Neural cell (in vitro differentiated cells): Measurements from ENCODE around the gene CKM. TPM values are rescaled to one million over a fixed set of nuclear protein-coding genes. Genes with fewer than 3 reads are reported as not detected.

Source experiments
- H2AFZ ChIP-seq: fragments of 200-600, 300-800 bp; sonication (generic), shearing (Covaris generic); 2 replicates; pipeline ENCODE4 v1.6.0; 2014; ENCODE audit warnings: low read depth, mild to moderate bottlenecking, antibody characterized with exemption, low read length, moderate library complexity
- H3F3A ChIP-seq: fragments of 200-600 bp; shearing (Covaris generic); 2 replicates; pipeline ENCODE4 v1.6.1; 2016; ENCODE audit warnings: mild to moderate bottlenecking, moderate library complexity, mixed read lengths, antibody characterized with exemption, low read length; ENCODE audit not compliant: insufficient read depth, poor library complexity, severe bottlenecking
- H3K27ac ChIP-seq: fragments of 200-600, 300-800 bp; sonication (generic), shearing (Covaris generic); 2 replicates; pipeline ENCODE4 v1.5.1; 2014; ENCODE audit warnings: mild to moderate bottlenecking, low read length, moderate library complexity
- H3K27me3 ChIP-seq: fragments of 300-800, 200-600 bp; sonication (generic), shearing (Covaris generic); 2 replicates; pipeline ENCODE4 v1.6.0; 2014; ENCODE audit warnings: mild to moderate bottlenecking, low read depth, low read length, moderate library complexity; ENCODE audit not compliant: insufficient read depth
- H3K36me3 ChIP-seq: fragments of 300-800, 200-600 bp; sonication (generic), shearing (Covaris generic); 2 replicates; pipeline ENCODE4 v1.5.1; 2014; ENCODE audit warnings: mild to moderate bottlenecking, antibody characterized with exemption, low read length, moderate library complexity; ENCODE audit not compliant: insufficient read depth
- H3K4me2 ChIP-seq: fragments of 300-800, 200-600 bp; sonication (generic), shearing (Covaris generic); 2 replicates; pipeline ENCODE4 v1.6.0; 2014; ENCODE audit warnings: mild to moderate bottlenecking, low read length
- H3K4me3 ChIP-seq: fragments of 300-800, 200-600 bp; sonication (generic), shearing (Covaris generic); 2 replicates; pipeline ENCODE4 v1.5.1; 2014; ENCODE audit warnings: mild to moderate bottlenecking, low read length, moderate library complexity
- H3K79me2 ChIP-seq: fragments of 200-600 bp; shearing (Covaris generic); replicated peaks from 2 replicates; pipeline ENCODE4 v1.6.0; 2014; ENCODE audit warnings: mild to moderate bottlenecking, low read length, moderate library complexity; ENCODE audit not compliant: insufficient read depth
- H3K9ac ChIP-seq: fragments of 300-800, 200-600 bp; sonication (generic), shearing (Covaris generic); 2 replicates; pipeline ENCODE4 v1.6.1; 2016; ENCODE audit warnings: mild to moderate bottlenecking, low read length, mixed read lengths
- H3K9me2 ChIP-seq: fragments of 200-600 bp; shearing (Covaris generic); 2 replicates; pipeline ENCODE4 v1.6.1; 2016; ENCODE audit warnings: mild to moderate bottlenecking, low read length, mixed read lengths; ENCODE audit not compliant: insufficient read depth
- H3K9me3 ChIP-seq: fragments of 200-600, 300-800 bp; sonication (generic), shearing (Covaris generic); 2 replicates; pipeline ENCODE4 v1.6.1; 2016; ENCODE audit warnings: mild to moderate bottlenecking, mixed run types, low read length, moderate library complexity, mixed read lengths
- H4K20me1 ChIP-seq: fragments of 200-600 bp; shearing (Covaris generic); 2 replicates; pipeline ENCODE4 v1.6.1; 2016; ENCODE audit warnings: mild to moderate bottlenecking, mixed run types; ENCODE audit not compliant: insufficient read depth
- EP300 ChIP-seq: fragments of 450-650 bp; conservative IDR thresholded peaks from 2 replicates; pipeline ENCODE4 v1.6.1; 2014; ENCODE audit warnings: antibody characterized with exemption, mild to moderate bottlenecking, moderate library complexity; ENCODE audit not compliant: poor library complexity, severe bottlenecking
- EZH2 ChIP-seq: fragments of 200-600, 300-800 bp; shearing (Covaris generic), sonication (generic); IDR thresholded peaks from 2 replicates; pipeline ENCODE4 v1.6.1; 2014; ENCODE audit warnings: antibody characterized with exemption, low read length, borderline replicate concordance, mild to moderate bottlenecking; ENCODE audit not compliant: insufficient read depth, poor library complexity, severe bottlenecking
- MXI1 ChIP-seq: fragments of 450-650 bp; conservative IDR thresholded peaks from 2 replicates; pipeline ENCODE4 v1.6.1; 2014; ENCODE audit warnings: antibody characterized with exemption, mild to moderate bottlenecking; ENCODE audit not compliant: poor library complexity, severe bottlenecking
- POLR2AphosphoS5 ChIP-seq: IDR thresholded peaks from 2 replicates; pipeline ENCODE4 v1.6.1; 2012
- RAD21 ChIP-seq: fragments of 450-650 bp; conservative IDR thresholded peaks from 2 replicates; pipeline ENCODE4 v1.6.1; 2014; ENCODE audit warnings: antibody characterized with exemption, mild to moderate bottlenecking, moderate library complexity
- SMC3 ChIP-seq: fragments of 450-650 bp; conservative IDR thresholded peaks from 2 replicates; pipeline ENCODE4 v1.6.1; 2014; ENCODE audit warnings: antibody characterized with exemption, mild to moderate bottlenecking, moderate library complexity; ENCODE audit not compliant: poor library complexity
- TAF1 ChIP-seq: IDR thresholded peaks from 2 replicates; pipeline ENCODE4 v1.6.1; 2012; ENCODE audit warnings: low read depth
- polyA plus RNA-seq: library from polyadenylated mRNA; depleted of rRNA; stranded (reverse); fragments of >200 nt; gene quantifications from 2 replicates; pipeline ENCODE4 v1.2.3, GENCODE V29; 2014
- TF ChIP-seq, protein P1 (sequence below): fragments of 450-650 bp; IDR thresholded peaks from 2 replicates; pipeline ENCODE4 v1.5.1; 2014; ENCODE audit warnings: antibody characterized with exemption, mild to moderate bottlenecking, moderate library complexity; ENCODE audit not compliant: poor library complexity, severe bottlenecking
- TF ChIP-seq, protein P2 (sequence below): IDR thresholded peaks from 2 replicates; pipeline ENCODE4 v1.6.1; 2012; ENCODE audit warnings: borderline replicate concordance

Gene CKM
- polyA plus RNA-seq, 1 donor from 2014 or later, result 0.14 TPM

DNA sequence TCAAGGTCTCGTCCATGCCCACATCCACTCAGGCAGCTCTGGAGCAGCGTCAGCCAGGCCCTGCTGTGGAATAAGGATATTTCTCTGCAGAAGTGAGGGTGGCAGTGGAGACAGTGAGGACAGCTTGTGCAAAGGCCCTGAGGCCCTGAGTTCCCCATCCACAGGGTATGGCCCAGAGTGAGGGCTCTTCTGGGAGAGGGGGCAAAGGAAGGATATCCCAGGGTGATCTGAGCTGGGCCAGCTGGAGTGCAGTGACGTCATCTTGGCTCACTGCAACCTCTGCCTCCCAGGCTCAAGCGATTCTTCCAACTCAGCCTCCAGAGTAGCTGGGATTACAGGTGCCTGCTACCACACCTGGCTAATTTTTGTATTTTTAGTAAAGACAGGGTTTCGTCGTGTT lies 60.1 kb downstream of the CKM start:
- Histone ChIP-seq H3K27ac (no peak overlapping the region), H3F3A (no peaks in the 10 kb centered on the region), H3K9me3 (no peaks in the 10 kb centered on the region), H4K20me1 (no peaks in the 10 kb centered on the region), H3K4me3 (no peak overlapping the region), H3K79me2 (no peaks in the 10 kb centered on the region), H2AFZ (no peak overlapping the region), H3K36me3 (no peaks in the 10 kb centered on the region), H3K9ac (no peak overlapping the region), H3K9me2 (no peaks in the 10 kb centered on the region), H3K4me2 (no peak overlapping the region), H3K27me3 (no peaks in the 10 kb centered on the region)
- TF ChIP-seq EZH2 (no peak), MXI1 (no peak)

DNA sequence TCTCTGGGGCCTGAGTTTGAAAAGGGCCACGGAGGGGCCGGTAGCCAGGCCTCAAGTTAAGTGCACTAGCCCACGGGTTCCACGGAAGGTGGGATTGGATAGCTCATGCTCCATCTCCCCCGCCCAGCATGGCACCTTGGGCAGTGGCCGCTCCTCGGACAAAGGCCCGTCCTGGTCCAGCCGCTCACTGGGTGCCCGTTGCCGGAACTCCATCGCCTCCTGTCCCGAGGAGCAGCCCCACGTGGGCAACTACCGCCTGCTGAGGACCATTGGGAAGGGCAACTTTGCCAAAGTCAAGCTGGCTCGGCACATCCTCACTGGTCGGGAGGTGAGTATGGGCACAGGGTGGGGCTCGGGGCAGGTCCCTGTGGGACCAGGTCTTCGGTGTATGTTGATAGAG lies 63.8 kb downstream of the CKM start:
- no peaks in the 10 kb centered on the region for H3K27me3 ChIP-seq
- no peaks in the 10 kb centered on the region for H4K20me1 ChIP-seq
- H3K79me2 ChIP-seq, result no peaks in the 10 kb centered on the region
- no peaks in the 10 kb centered on the region for H3K9me3 ChIP-seq
- no peaks in the 10 kb centered on the region for H3K36me3 ChIP-seq
- no peak overlapping the region for H3K27ac ChIP-seq
- no peaks in the 10 kb centered on the region for H3K9me2 ChIP-seq
- no peak overlapping the region for H3K4me3 ChIP-seq
- no peak overlapping the region for H3K4me2 ChIP-seq
- H3F3A ChIP-seq, result no peaks in the 10 kb centered on the region
- no peak overlapping the region for H3K9ac ChIP-seq
- TF ChIP-seq, protein P1, sequence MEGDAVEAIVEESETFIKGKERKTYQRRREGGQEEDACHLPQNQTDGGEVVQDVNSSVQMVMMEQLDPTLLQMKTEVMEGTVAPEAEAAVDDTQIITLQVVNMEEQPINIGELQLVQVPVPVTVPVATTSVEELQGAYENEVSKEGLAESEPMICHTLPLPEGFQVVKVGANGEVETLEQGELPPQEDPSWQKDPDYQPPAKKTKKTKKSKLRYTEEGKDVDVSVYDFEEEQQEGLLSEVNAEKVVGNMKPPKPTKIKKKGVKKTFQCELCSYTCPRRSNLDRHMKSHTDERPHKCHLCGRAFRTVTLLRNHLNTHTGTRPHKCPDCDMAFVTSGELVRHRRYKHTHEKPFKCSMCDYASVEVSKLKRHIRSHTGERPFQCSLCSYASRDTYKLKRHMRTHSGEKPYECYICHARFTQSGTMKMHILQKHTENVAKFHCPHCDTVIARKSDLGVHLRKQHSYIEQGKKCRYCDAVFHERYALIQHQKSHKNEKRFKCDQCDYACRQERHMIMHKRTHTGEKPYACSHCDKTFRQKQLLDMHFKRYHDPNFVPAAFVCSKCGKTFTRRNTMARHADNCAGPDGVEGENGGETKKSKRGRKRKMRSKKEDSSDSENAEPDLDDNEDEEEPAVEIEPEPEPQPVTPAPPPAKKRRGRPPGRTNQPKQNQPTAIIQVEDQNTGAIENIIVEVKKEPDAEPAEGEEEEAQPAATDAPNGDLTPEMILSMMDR, result no peak
- no peak overlapping the region for H2AFZ ChIP-seq

DNA sequence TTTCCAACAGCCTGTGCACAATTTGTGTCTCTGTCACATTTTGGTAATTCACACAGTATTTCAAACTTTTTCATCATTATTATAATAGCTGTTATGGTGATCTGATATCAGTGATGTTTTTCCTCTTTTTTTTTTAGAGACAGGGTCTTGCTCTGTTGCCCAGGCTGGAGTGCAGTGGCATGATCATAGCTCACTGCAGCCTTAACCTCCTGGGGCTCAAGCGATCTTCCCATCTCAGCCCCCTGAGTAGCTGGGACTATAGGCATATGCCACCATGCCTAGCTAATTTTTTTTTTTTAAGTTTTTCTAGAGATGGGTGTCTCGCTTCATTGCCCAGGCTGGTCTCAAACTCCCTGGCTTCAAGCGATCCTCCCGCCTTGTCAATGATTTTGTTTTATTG lies 65.8 kb downstream of the CKM start:
- TF ChIP-seq, protein P1, result no peak
- TF ChIP-seq SMC3 (no peak), MXI1 (no peak), RAD21 (no peak), TAF1 (no peak), EP300 (no peak), POLR2AphosphoS5 (no peak), EZH2 (no peak)
- TF ChIP-seq, protein P2, sequence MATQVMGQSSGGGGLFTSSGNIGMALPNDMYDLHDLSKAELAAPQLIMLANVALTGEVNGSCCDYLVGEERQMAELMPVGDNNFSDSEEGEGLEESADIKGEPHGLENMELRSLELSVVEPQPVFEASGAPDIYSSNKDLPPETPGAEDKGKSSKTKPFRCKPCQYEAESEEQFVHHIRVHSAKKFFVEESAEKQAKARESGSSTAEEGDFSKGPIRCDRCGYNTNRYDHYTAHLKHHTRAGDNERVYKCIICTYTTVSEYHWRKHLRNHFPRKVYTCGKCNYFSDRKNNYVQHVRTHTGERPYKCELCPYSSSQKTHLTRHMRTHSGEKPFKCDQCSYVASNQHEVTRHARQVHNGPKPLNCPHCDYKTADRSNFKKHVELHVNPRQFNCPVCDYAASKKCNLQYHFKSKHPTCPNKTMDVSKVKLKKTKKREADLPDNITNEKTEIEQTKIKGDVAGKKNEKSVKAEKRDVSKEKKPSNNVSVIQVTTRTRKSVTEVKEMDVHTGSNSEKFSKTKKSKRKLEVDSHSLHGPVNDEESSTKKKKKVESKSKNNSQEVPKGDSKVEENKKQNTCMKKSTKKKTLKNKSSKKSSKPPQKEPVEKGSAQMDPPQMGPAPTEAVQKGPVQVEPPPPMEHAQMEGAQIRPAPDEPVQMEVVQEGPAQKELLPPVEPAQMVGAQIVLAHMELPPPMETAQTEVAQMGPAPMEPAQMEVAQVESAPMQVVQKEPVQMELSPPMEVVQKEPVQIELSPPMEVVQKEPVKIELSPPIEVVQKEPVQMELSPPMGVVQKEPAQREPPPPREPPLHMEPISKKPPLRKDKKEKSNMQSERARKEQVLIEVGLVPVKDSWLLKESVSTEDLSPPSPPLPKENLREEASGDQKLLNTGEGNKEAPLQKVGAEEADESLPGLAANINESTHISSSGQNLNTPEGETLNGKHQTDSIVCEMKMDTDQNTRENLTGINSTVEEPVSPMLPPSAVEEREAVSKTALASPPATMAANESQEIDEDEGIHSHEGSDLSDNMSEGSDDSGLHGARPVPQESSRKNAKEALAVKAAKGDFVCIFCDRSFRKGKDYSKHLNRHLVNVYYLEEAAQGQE, result no peak
- no peak overlapping the region for H3K4me3 ChIP-seq
- H3K9me2 ChIP-seq, result no peaks in the 10 kb centered on the region
- no peaks in the 10 kb centered on the region for H3K9me3 ChIP-seq
- H3K4me2 ChIP-seq, result no peak overlapping the region
- H3F3A ChIP-seq, result no peaks in the 10 kb centered on the region
- no peaks in the 10 kb centered on the region for H3K36me3 ChIP-seq
- H3K27me3 ChIP-seq, result no peaks in the 10 kb centered on the region
- no peaks in the 10 kb centered on the region for H3K79me2 ChIP-seq
- H3K9ac ChIP-seq, result no peak overlapping the region
- no peak overlapping the region for H3K27ac ChIP-seq
- no peaks in the 10 kb centered on the region for H4K20me1 ChIP-seq
- H2AFZ ChIP-seq, result no peak overlapping the region
